Measurements from ENCODE around the gene PADI1.

DNA sequence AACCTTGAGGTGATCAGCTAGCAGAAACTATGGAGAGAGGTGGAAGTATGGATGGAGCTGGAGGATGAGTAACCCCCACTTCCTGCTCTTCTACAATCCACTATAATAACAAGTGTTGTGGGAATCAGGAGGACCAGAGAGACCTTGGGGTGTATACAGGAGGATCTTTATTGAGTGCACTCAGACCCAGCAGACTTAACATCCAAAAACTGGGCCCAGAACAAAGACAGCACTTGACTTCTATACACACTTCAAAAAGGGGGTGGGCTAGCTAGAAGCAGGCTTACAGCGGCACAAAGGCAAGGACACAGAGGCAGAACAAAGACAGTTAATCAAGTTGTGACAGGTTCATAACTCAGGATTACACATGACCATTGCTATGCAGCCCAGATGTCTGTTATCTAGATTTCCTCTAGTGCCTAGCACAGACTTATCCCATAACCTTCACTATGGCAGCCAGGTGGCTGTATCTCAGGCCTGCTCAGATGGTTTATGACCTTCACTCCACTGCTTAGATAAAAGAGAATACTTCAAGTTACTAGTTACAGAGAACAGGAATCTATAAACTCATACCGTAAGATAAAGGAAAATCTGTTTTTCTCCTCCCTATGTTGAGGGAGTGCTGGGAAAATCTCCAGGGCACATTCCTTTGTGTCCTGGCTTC lies 49.5 kb upstream of the PADI1 start:
- TF ChIP-seq CTCF (IDR thresholded peaks at IDR 0.05), result no peak
- TF ChIP-seq POLR2A (IDR thresholded peaks at IDR 0.05), result no peak
